ENCODE measurements around the gene ARHGEF2.

ARHGEF2 gene

GRCh38 chr1:155960081-155960745 is 18.1 kb downstream of the ARHGEF2 start:
- in situ Hi-C loops (cut with HindIII; ENCODE audit: low sequenced_read_pairs), result no loop called here
- H3K4me3 ChIP-seq (ENCODE audit: low read depth, low read length), result no peak overlapping the region
- no peak for DNase-seq (ENCODE audit: low read depth)
- TF ChIP-seq CTCF (IDR thresholded peaks at IDR 0.05; ENCODE audit: low read depth, low read length, missing control alignments), result no peak

GRCh38 chr1:155957411-155957915 is 20.9 kb downstream of the ARHGEF2 start:
- H3K4me3 ChIP-seq (ENCODE audit: low read depth, low read length), result no peak overlapping the region
- DNase-seq (ENCODE audit: low read depth), result no peak
- TF ChIP-seq CTCF (IDR thresholded peaks at IDR 0.05; ENCODE audit: low read depth, low read length, missing control alignments), result no peak
- in situ Hi-C loops (cut with HindIII; ENCODE audit: low sequenced_read_pairs), result no loop called here

GRCh38 chr1:155954645-155955044 is 23.7 kb downstream of the ARHGEF2 start:
- DNase-seq (ENCODE audit: low read depth), result no peak
- no peak for TF ChIP-seq CTCF (IDR thresholded peaks at IDR 0.05; ENCODE audit: low read depth, low read length, missing control alignments)
- in situ Hi-C loops (cut with HindIII; ENCODE audit: low sequenced_read_pairs), result no loop called here
- no peak overlapping the region for H3K4me3 ChIP-seq (ENCODE audit: low read depth, low read length)

DNA sequence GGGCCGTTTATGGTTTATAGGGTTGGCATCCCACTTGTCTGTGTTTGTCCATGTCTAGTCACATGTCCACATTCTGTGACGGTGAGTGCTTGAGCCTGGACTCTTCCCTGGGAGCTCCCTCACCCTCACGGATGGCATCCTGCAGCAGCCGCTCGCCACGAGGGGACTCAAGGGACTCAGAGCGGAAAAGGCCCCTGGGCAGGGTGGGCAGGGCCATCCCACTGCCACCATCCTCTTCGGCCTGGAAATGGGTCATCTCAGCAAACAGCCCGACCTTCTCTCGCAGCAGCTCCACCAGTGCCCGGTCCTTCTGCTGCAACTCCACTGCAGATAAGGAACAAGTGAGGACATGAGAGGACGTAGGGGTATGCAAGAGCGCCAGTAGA is 25.8 kb downstream of the ARHGEF2 start:
- in situ Hi-C loops (cut with HindIII; ENCODE audit: low sequenced_read_pairs), result no loop called here
- no peak for DNase-seq (ENCODE audit: low read depth)
- no peak for TF ChIP-seq CTCF (IDR thresholded peaks at IDR 0.05; ENCODE audit: low read depth, low read length, missing control alignments)
- H3K4me3 ChIP-seq (ENCODE audit: low read depth, low read length), result no peak overlapping the region

GRCh38 chr1:155951753-155952504 is 26.4 kb downstream of the ARHGEF2 start:
- DNase-seq (ENCODE audit: low read depth), result no peak
- in situ Hi-C loops (cut with HindIII; ENCODE audit: low sequenced_read_pairs), result no loop called here
- H3K4me3 ChIP-seq (ENCODE audit: low read depth, low read length), result no peak overlapping the region
- no peak for TF ChIP-seq CTCF (IDR thresholded peaks at IDR 0.05; ENCODE audit: low read depth, low read length, missing control alignments)

GRCh38 chr1:155950829-155951228 is 27.5 kb downstream of the ARHGEF2 start:
- in situ Hi-C loops (cut with HindIII; ENCODE audit: low sequenced_read_pairs), result no loop called here
- no peak for TF ChIP-seq CTCF (IDR thresholded peaks at IDR 0.05; ENCODE audit: low read depth, low read length, missing control alignments)
- H3K4me3 ChIP-seq (ENCODE audit: low read depth, low read length), result no peak overlapping the region

More at GRCh38 chr1:155950829-155951228, 27.5 kb downstream of the ARHGEF2 start:
- DNase-seq (ENCODE audit: low read depth), result no peak

All from astrocyte of the cerebellum (primary cell).